Body of pancreas (tissue), 4 donors: ENCODE measurements around the gene PCP4. TPM values are rescaled to one million over a fixed set of nuclear protein-coding genes. Genes with fewer than 3 reads are reported as not detected.

Experiments used
- ATAC-seq: fragments of 150-250 bp; one replicate; pipeline ENCODE4 v1.9.1; 2016
- DNase-seq, 4 donors: peaks; one replicate each; pipeline ENCODE4 v3.0.0-alpha.2; 2019
- H3K27ac ChIP-seq, 4 donors: fragments of 200-600 bp; sonication (generic); 1 replicate in 3 of 4; 2 replicates in 1 of 4; pipeline versions ENCODE4 v1.5.1 to v1.6.1; 2016 to 2019; ENCODE audit warnings: mild to moderate bottlenecking in 1 of 4, mixed read lengths in 1 of 4, moderate library complexity in 1 of 4
- H3K27me3 ChIP-seq, 2 donors: fragments of 200-600 bp; sonication (generic); one replicate each; pipeline ENCODE4 v1.6.0; 2016; ENCODE audit warnings: mild to moderate bottlenecking in 1 of 2
- H3K36me3 ChIP-seq, 2 donors: fragments of 200-600 bp; sonication (generic); replicated peaks in 1 of 2; 2 replicates each; pipeline ENCODE4 v1.5.1; 2016; ENCODE audit warnings: low read depth in 2 of 2; ENCODE audit not compliant: insufficient read depth in 1 of 2
- H3K4me1 ChIP-seq: fragments of 200-600 bp; sonication (generic); one replicate; pipeline ENCODE4 v1.6.0; 2016
- H3K4me3 ChIP-seq, 2 donors: fragments of 200-600 bp; sonication (generic); 1 replicate in 1 of 2; 2 replicates in 1 of 2; pipeline ENCODE4 v1.5.1; 2016 to 2019
- H3K9me3 ChIP-seq, 3 donors: fragments of 200-600 bp; sonication (generic); 1 replicate in 2 of 3; 2 replicates in 1 of 3; pipeline ENCODE4 v1.5.1; 2016
- POLR2A ChIP-seq, 3 donors: fragments of 450-650 bp; IDR thresholded peaks; one replicate each; pipeline ENCODE4 v1.6.1; 2016; ENCODE audit warnings: antibody characterized with exemption in 3 of 3, mild to moderate bottlenecking in 2 of 3
- WGBS, 2 donors: methylation state at CpG; one replicate each; pipeline ENCODE4 v1.1.5; 2017; 5-methylcytosine and 5-hydroxymethylcytosine counted together
- intact Hi-C: fragments of 100-400 bp; cut with DNase I; formaldehyde crosslinking; loops from one replicate; pipeline ENCODE4 v1.15.1; 2023
- total RNA-seq, 2 donors: library from RNA; depleted of rRNA; stranded (reverse); fragments of >200 nt; gene quantifications; one replicate each; pipeline ENCODE4 v1.1.0, GENCODE V29; 2016
- TF ChIP-seq, protein P1 (sequence below), 7 experiments: fragments of 450-650 bp in 4 of 7; fragments of 200-600 bp in 3 of 7; sonication (generic) in 3 of 7; IDR thresholded peaks; one replicate each; pipeline ENCODE4 v1.5.1; 2016 to 2019; ENCODE audit warnings: antibody characterized with exemption in 7 of 7

PCP4 gene
- total RNA-seq, 2 donors from 2014 or later: 1.6 TPM; not detected in 1

DNA sequence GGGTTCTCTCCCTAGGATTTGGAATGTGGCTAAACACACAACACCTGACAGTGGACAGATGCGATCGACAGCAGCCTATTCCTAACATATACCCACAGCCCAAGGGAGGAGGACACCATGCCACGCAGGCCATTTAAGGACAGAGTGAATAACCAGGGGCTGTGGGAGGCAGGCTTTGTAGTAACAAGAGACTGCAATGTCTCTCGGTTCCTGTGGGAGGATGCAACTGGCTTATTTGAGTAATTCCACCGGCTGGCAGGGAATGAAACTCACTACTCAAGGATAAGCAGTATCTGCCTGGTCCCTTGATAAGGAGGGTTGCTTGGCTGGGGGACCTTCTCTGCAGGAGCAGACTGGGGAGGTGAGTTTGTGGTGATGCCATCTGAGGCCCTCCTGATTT is 109.6 kb downstream of the PCP4 start:
- DNase-seq: no peak
- TF ChIP-seq, protein P1, sequence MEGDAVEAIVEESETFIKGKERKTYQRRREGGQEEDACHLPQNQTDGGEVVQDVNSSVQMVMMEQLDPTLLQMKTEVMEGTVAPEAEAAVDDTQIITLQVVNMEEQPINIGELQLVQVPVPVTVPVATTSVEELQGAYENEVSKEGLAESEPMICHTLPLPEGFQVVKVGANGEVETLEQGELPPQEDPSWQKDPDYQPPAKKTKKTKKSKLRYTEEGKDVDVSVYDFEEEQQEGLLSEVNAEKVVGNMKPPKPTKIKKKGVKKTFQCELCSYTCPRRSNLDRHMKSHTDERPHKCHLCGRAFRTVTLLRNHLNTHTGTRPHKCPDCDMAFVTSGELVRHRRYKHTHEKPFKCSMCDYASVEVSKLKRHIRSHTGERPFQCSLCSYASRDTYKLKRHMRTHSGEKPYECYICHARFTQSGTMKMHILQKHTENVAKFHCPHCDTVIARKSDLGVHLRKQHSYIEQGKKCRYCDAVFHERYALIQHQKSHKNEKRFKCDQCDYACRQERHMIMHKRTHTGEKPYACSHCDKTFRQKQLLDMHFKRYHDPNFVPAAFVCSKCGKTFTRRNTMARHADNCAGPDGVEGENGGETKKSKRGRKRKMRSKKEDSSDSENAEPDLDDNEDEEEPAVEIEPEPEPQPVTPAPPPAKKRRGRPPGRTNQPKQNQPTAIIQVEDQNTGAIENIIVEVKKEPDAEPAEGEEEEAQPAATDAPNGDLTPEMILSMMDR (IDR thresholded peaks at IDR 0.05): no peak
- TF ChIP-seq POLR2A (IDR thresholded peaks at IDR 0.05): no peak
- ATAC-seq: no peak
- H3K27ac ChIP-seq: no peak overlapping the region
- no peaks in the 10 kb centered on the region for H3K36me3 ChIP-seq
- H3K27me3 ChIP-seq: no peaks in the 10 kb centered on the region
- 26 to 39% methylated on average over 4 to 5 of the region's 5 CpGs for WGBS, 2 donors
- H3K9me3 ChIP-seq: no peaks in the 10 kb centered on the region
- no peaks in the 10 kb centered on the region for H3K4me1 ChIP-seq
- no peak overlapping the region for H3K4me3 ChIP-seq
- intact Hi-C loops: no loop called here

Other genes with a start within 250 kb of the PCP4 start
- 1 to 10 TPM; 2.6 to 3.6 TPM for gene IGSF5, start 122.3 kb upstream of the PCP4 start, total RNA-seq